Measurements from ENCODE around the gene AKT1S1.
A peak's percentile ranks its signal among the peaks of the same experiment; 100 is the strongest.
"Not testable (repeated sequence)": the region's sequence is repeated elsewhere in the genome, so short reads cannot be mapped to it uniquely, and the experiment has no call there.

Gene AKT1S1

DNA sequence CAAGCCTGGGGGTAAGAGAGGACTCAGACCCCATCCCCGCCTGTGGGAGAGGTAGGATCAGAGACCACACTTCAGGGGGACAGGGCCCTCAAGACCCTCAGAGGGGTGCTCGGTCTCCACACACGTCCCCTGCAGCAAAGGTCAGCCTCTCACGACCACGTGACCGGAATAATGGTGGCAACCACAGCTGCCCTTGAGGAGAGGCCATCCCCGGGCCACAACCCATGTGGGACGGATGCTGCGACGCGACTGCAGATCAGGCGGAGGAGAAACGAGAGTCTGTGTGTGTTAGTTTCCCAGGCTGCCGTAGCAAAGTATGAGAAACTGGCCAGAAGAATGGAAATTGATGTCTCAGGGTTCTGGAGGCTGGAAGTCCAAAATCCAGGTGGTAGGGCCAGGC is 50.1 kb downstream of the AKT1S1 start:
- TF ChIP-seq, protein P1, sequence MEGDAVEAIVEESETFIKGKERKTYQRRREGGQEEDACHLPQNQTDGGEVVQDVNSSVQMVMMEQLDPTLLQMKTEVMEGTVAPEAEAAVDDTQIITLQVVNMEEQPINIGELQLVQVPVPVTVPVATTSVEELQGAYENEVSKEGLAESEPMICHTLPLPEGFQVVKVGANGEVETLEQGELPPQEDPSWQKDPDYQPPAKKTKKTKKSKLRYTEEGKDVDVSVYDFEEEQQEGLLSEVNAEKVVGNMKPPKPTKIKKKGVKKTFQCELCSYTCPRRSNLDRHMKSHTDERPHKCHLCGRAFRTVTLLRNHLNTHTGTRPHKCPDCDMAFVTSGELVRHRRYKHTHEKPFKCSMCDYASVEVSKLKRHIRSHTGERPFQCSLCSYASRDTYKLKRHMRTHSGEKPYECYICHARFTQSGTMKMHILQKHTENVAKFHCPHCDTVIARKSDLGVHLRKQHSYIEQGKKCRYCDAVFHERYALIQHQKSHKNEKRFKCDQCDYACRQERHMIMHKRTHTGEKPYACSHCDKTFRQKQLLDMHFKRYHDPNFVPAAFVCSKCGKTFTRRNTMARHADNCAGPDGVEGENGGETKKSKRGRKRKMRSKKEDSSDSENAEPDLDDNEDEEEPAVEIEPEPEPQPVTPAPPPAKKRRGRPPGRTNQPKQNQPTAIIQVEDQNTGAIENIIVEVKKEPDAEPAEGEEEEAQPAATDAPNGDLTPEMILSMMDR (IDR thresholded peaks at IDR 0.05; ENCODE audit: low read depth, low read length, missing control alignments): no peak
- no peak for DNase-seq (ENCODE audit: extremely low read depth, low read depth)

DNA sequence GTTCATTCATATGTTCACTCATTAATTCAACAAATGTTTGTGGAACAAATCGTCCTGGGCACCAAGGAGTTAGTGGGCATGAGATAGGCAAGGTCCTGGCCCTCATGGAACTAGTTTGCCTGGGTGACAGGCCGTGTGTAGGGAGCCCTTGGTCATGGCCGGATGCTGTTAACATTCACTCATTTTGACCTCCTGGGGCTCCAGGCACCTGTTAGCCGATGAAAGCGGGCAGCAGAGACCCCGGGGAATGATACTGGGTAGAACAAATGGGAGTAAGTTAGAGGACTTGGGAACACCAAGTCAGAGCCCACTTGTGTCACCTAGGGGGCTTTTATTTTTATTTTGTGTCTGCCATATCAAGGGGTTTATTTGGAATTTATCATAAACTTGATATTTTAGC is 52.5 kb downstream of the AKT1S1 start:
- TF ChIP-seq, protein P1 (IDR thresholded peaks at IDR 0.05; ENCODE audit: low read depth, low read length, missing control alignments): no peak
- no peak for DNase-seq (ENCODE audit: extremely low read depth, low read depth)
- H3K4me3 ChIP-seq (replicated peaks; ENCODE audit: low read depth, low read length): no peak overlapping the region

More for the DNA sequence above, 50.1 kb downstream of the AKT1S1 start:
- H3K4me3 ChIP-seq (replicated peaks; ENCODE audit: low read depth, low read length): no peak overlapping the region

DNA sequence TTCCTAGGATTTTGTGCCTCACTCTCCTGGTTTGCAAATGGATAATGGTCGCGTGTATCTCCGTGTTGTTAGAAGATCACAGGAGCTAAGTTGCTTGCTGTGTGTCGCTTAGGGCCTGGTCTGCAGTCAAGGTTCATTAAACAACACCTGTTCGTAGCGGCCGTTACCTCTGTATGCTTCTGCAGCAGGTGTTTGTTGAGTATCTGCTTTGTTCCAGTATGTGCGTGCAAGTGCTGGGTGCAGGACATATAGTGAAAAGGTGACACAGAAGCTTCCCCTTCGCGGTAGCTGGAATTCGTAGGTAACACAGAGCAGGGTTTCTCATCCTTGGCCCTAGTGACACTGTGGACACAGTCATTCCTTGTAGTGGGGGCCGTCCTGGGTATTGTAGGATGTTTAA is 53.7 kb downstream of the AKT1S1 start:
- TF ChIP-seq, protein P1 (IDR thresholded peaks at IDR 0.05; ENCODE audit: low read depth, low read length, missing control alignments): no peak
- no peak for DNase-seq (ENCODE audit: extremely low read depth, low read depth)
- no peak overlapping the region for H3K4me3 ChIP-seq (replicated peaks; ENCODE audit: low read depth, low read length)

DNA sequence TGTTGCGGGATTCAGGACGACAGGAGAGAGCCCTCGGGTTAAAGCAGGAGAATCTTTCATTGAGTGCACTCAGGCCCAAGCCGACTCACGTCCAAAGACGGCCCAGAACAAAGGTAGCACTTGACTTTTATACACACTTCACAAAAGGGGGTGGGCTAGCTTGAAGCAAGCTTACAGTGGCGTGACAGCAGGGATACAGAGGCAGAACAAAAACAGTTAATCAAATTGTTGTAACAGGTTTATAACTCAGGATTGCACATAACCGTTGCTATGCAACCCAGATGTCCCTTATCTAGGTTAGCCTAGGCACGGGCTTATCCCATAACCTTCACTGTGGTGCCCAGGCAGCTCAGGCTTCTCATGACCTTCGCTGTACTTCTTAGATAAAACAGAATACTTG is 57.0 kb downstream of the AKT1S1 start:
- no peak overlapping the region for H3K4me3 ChIP-seq (replicated peaks; ENCODE audit: low read depth, low read length)
- DNase-seq (ENCODE audit: extremely low read depth, low read depth): no peak

DNA sequence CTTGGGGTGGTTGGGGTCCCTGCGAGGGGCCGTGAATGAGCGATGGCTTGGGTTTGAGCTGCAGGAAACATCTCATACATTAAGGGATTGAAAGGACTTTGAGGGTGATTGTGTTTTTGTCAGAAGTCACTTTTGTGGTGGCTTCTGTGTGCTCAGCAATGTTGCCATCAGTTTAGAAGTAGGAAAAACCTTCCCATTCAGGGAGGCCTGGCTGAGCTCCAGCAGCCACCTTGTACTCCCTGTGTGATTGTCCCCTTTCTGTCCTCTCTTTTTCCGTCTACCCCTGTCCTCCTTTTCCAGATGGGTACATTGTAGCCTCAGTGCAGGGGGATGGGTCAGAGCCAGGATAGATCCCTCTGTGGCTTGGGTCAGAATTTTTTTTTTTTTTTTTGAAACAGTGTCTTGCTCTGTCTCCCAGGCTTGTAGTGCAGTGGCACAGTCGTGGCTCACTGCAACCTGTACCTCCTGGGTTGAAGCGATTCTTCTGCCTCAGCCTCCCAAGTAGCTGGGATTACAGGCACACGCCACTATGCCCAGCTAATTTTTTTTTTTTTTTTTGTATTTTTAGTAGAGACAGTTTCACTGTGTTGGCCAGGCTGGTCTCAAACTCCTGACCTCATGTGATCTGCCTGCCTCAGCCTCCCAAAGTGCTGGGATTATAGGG is 57.6 kb downstream of the AKT1S1 start:
- peak overlapping the region; percentile 82 for H3K4me3 ChIP-seq (replicated peaks; ENCODE audit: low read depth, low read length)

More for the DNA sequence above, 57.0 kb downstream of the AKT1S1 start:
- TF ChIP-seq, protein P1 (IDR thresholded peaks at IDR 0.05; ENCODE audit: low read depth, low read length, missing control alignments): no peak

More for the DNA sequence above, 57.6 kb downstream of the AKT1S1 start:
- DNase-seq (ENCODE audit: extremely low read depth, low read depth): not testable (repeated sequence)
